ENCODE results near the gene TRAPPC12.

The TRAPPC12 gene

DNA sequence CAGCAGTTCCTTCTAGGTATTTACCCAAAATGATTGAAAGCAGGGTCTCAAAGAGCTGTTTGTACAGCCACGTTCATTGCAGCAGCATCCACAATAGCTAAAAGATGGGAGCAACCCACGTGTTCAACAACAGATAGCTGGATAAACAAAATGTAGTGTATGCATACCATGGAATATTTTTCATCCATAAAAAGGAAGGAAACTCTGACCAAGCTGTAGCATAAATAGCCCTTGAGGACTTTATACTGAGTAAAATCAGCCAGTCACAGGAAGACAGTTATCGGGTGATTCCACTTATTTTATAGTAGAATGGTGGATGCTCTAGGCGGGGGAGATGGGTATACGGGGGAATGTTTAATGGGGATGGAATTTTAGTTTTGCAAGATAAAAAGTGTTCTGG lies 7.5 kb downstream of the TRAPPC12 start:
- TF ChIP-seq, protein P1, sequence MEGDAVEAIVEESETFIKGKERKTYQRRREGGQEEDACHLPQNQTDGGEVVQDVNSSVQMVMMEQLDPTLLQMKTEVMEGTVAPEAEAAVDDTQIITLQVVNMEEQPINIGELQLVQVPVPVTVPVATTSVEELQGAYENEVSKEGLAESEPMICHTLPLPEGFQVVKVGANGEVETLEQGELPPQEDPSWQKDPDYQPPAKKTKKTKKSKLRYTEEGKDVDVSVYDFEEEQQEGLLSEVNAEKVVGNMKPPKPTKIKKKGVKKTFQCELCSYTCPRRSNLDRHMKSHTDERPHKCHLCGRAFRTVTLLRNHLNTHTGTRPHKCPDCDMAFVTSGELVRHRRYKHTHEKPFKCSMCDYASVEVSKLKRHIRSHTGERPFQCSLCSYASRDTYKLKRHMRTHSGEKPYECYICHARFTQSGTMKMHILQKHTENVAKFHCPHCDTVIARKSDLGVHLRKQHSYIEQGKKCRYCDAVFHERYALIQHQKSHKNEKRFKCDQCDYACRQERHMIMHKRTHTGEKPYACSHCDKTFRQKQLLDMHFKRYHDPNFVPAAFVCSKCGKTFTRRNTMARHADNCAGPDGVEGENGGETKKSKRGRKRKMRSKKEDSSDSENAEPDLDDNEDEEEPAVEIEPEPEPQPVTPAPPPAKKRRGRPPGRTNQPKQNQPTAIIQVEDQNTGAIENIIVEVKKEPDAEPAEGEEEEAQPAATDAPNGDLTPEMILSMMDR (conservative IDR thresholded peaks at IDR 0.05; ENCODE audit: low read length), result no peak
- DNase-seq (ENCODE audit: low read depth), result no peak
- no peak overlapping the region for H3K4me3 ChIP-seq (ENCODE audit: low read length)

GRCh38 chr2:3387644-3388411 lies 8.3 kb downstream of the TRAPPC12 start:
- no peak overlapping the region for H3K4me3 ChIP-seq (ENCODE audit: low read length)
- no peak for DNase-seq (ENCODE audit: low read depth)
- TF ChIP-seq, protein P1 (conservative IDR thresholded peaks at IDR 0.05; ENCODE audit: low read length), result no peak

DNA sequence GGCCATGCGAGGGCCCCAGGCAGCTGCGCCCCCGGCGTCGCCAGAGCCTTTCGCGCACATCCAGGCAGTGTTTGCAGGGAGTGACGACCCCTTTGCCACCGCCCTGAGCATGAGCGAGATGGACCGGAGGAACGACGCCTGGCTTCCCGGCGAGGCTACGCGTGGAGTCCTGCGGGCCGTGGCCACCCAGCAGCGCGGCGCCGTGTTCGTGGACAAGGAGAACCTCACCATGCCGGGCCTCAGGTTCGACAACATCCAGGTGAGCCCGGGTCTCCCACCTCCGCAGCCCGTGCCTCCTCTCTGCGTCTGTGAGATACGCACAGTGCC lies 8.9 kb downstream of the TRAPPC12 start:
- no peak overlapping the region for H3K4me3 ChIP-seq (ENCODE audit: low read length)
- DNase-seq (ENCODE audit: low read depth), result no peak
- TF ChIP-seq, protein P1 (conservative IDR thresholded peaks at IDR 0.05; ENCODE audit: low read length), result no peak

GRCh38 chr2:3389193-3389592 lies 9.7 kb downstream of the TRAPPC12 start:
- no peak for DNase-seq (ENCODE audit: low read depth)
- H3K4me3 ChIP-seq (ENCODE audit: low read length), result no peak overlapping the region
- TF ChIP-seq, protein P1 (conservative IDR thresholded peaks at IDR 0.05; ENCODE audit: low read length), result no peak

GRCh38 chr2:3390041-3390440 lies 10.5 kb downstream of the TRAPPC12 start:
- H3K4me3 ChIP-seq (ENCODE audit: low read length), result no peak overlapping the region
- DNase-seq (ENCODE audit: low read depth), result no peak
- TF ChIP-seq, protein P1 (conservative IDR thresholded peaks at IDR 0.05; ENCODE audit: low read length), result no peak

GRCh38 chr2:3392216-3392615 lies 12.7 kb downstream of the TRAPPC12 start:
- no peak overlapping the region for H3K4me3 ChIP-seq (ENCODE audit: low read length)
- no peak for DNase-seq (ENCODE audit: low read depth)
- TF ChIP-seq, protein P1 (conservative IDR thresholded peaks at IDR 0.05; ENCODE audit: low read length), result no peak

GRCh38 chr2:3396920-3397559 lies 17.5 kb downstream of the TRAPPC12 start:
- DNase-seq (ENCODE audit: low read depth), result no peak
- no peak overlapping the region for H3K4me3 ChIP-seq (ENCODE audit: low read length)
- TF ChIP-seq, protein P1 (conservative IDR thresholded peaks at IDR 0.05; ENCODE audit: low read length), result no peak

Data from AG10803 (cell line).